H1 (cell line): Measurements from ENCODE around the gene POLE3. TPM values are rescaled to one million over a fixed set of nuclear protein-coding genes. Genes with fewer than 3 reads are reported as not detected.

Experiments
- CTCF ChIA-PET: fragments of 300-600 bp; sonication (Branson Sonifier 250); formaldehyde crosslinking; loops from one replicate; lab custom pipeline; 2021; ENCODE audit not compliant: partially characterized antibody; lab: Charles Lee
- POLR2A ChIA-PET: fragments of 300-600 bp; sonication (Branson Sonifier 250); formaldehyde crosslinking; loops from one replicate; lab custom pipeline; 2021; ENCODE audit warnings: inconsistent platforms; ENCODE audit not compliant: partially characterized antibody; lab: Charles Lee
- DNase-seq, 2 experiments: peaks; one replicate each; pipeline versions ENCODE4 v3.0.0 to v3.0.0-alpha.2; 2010 to 2022; ENCODE audit warnings: low spot score in 2 of 2, low read depth in 1 of 2, mixed read lengths in 1 of 2
- FAIRE-seq: peaks from 2 replicates; lab custom pipeline; 2011; peaks lifted over from hg19 to GRCh38; lab: Jason Lieb, UNC
- H2AFZ ChIP-seq: 2 replicates; pipeline ENCODE4 v1.8.1; 2012; ENCODE audit warnings: low read length, inconsistent platforms
- H2AK5ac ChIP-seq: 2 replicates; pipeline ENCODE4 v1.6.1; 2013; ENCODE audit warnings: low read depth, low read length
- H2BK120ac ChIP-seq: replicated peaks from 2 replicates; pipeline ENCODE3; 2013; ENCODE audit warnings: low read depth, low read length, inconsistent platforms
- H2BK12ac ChIP-seq: 2 replicates; pipeline ENCODE4 v1.6.1; 2013; ENCODE audit warnings: low read depth, low read length
- H2BK15ac ChIP-seq: 2 replicates; pipeline ENCODE4 v1.6.1; 2013; ENCODE audit warnings: low read length
- H2BK20ac ChIP-seq: 2 replicates; pipeline ENCODE4 v1.6.1; 2013; ENCODE audit warnings: low read length
- H2BK5ac ChIP-seq: 2 replicates; pipeline ENCODE4 v1.6.1; 2013; ENCODE audit warnings: low read depth, low read length
- H3K14ac ChIP-seq: 2 replicates; pipeline ENCODE4 v1.6.1; 2013; ENCODE audit warnings: inconsistent platforms; ENCODE audit not compliant: insufficient read length
- H3K18ac ChIP-seq: 2 replicates; pipeline ENCODE4 v1.6.1; 2013; ENCODE audit warnings: low read length; ENCODE audit errors: extremely low read depth
- H3K23ac ChIP-seq: 2 replicates; pipeline ENCODE4 v1.6.1; 2013; ENCODE audit warnings: inconsistent platforms; ENCODE audit not compliant: insufficient read length
- H3K23me2 ChIP-seq: 2 replicates; pipeline ENCODE4 v1.6.1; 2013; ENCODE audit warnings: low read depth, low read length
- H3K27ac ChIP-seq: 2 replicates; pipeline ENCODE4 v1.6.1; 2011; ENCODE audit warnings: low read depth, low read length, inconsistent platforms
- H3K27me3 ChIP-seq, 4 experiments: replicated peaks in 1 of 4; 1 replicate in 1 of 4; 2 replicates in 3 of 4; pipeline versions ENCODE4 v1.6.1 to v1.8.1; 2011 to 2013; ENCODE audit warnings: low read length in 3 of 4, mild to moderate bottlenecking in 3 of 4, inconsistent platforms in 2 of 4, mixed read lengths in 2 of 4, moderate library complexity in 1 of 4; ENCODE audit not compliant: control insufficient read depth in 3 of 4, insufficient read depth in 3 of 4; ENCODE audit errors: extremely low read depth in 1 of 4
- H3K36me3 ChIP-seq, 4 experiments: 2 replicates each; pipeline versions ENCODE4 v1.6.1 to v1.8.1; 2011 to 2013; ENCODE audit warnings: mild to moderate bottlenecking in 4 of 4, low read length in 3 of 4, moderate library complexity in 2 of 4, control low read depth in 1 of 4, inconsistent platforms in 1 of 4; ENCODE audit not compliant: insufficient read depth in 4 of 4, control insufficient read depth in 2 of 4
- H3K4ac ChIP-seq: replicated peaks from 2 replicates; pipeline ENCODE3; 2013; ENCODE audit warnings: low read length, low read depth, mixed read lengths, inconsistent platforms; ENCODE audit not compliant: insufficient read length
- H3K4me1 ChIP-seq, 4 experiments: replicated peaks in 1 of 4; 1 replicate in 1 of 4; 2 replicates in 3 of 4; pipeline versions ENCODE4 v1.6.1 to v1.8.1; 2011 to 2013; ENCODE audit warnings: low read length in 3 of 4, inconsistent platforms in 2 of 4, mixed read lengths in 1 of 4; ENCODE audit not compliant: insufficient read depth in 4 of 4, control insufficient read depth in 3 of 4
- H3K4me2 ChIP-seq, 2 experiments: 2 replicates each; pipeline versions ENCODE4 v1.6.1 to v1.8.1; 2011 to 2013; ENCODE audit warnings: low read depth in 2 of 2, low read length in 2 of 2, control low read depth in 1 of 2, inconsistent platforms in 1 of 2, mild to moderate bottlenecking in 1 of 2; ENCODE audit not compliant: insufficient read depth in 1 of 2
- H3K4me3 ChIP-seq, 4 experiments: fragments of 200-600, 300-600 bp in 1 of 4; sonication (generic), shearing (Covaris generic), sonication (Bioruptor Twin) in 1 of 4; 2 replicates each; pipeline versions ENCODE4 v1.5.1 to v1.8.1; 2011 to 2016; ENCODE audit warnings: low read length in 4 of 4, low read depth in 3 of 4, control low read depth in 2 of 4, inconsistent platforms in 2 of 4, mild to moderate bottlenecking in 2 of 4, mixed read lengths in 1 of 4, moderate library complexity in 1 of 4; ENCODE audit not compliant: insufficient read depth in 2 of 4; ENCODE audit errors: extremely low read depth in 1 of 4
- H3K56ac ChIP-seq: replicated peaks from 2 replicates; pipeline ENCODE3; 2013; ENCODE audit warnings: low read depth, mild to moderate bottlenecking, mixed read lengths, low read length, inconsistent platforms; ENCODE audit not compliant: insufficient read length
- H3K79me1 ChIP-seq: 2 replicates; pipeline ENCODE4 v1.6.1; 2013; ENCODE audit warnings: low read depth, low read length, control low read depth
- H3K79me2 ChIP-seq, 2 experiments: 2 replicates each; pipeline versions ENCODE4 v1.6.1 to v1.8.1; 2012 to 2013; ENCODE audit warnings: low read length in 2 of 2, mild to moderate bottlenecking in 2 of 2, inconsistent platforms in 1 of 2; ENCODE audit not compliant: insufficient read depth in 2 of 2, control insufficient read depth in 1 of 2
- H3K9ac ChIP-seq, 4 experiments: replicated peaks in 1 of 4; 1 replicate in 1 of 4; 2 replicates in 3 of 4; pipeline versions ENCODE4 v1.6.1 to v1.8.1; 2011 to 2013; ENCODE audit warnings: low read depth in 3 of 4, low read length in 3 of 4, control low read depth in 2 of 4, mild to moderate bottlenecking in 2 of 4, moderate library complexity in 2 of 4, inconsistent platforms in 1 of 4; ENCODE audit errors: extremely low read depth in 1 of 4
- H3K9me3 ChIP-seq, 2 experiments: 2 replicates each; pipeline versions ENCODE4 v1.6.1 to v1.8.1; 2012 to 2013; ENCODE audit warnings: mild to moderate bottlenecking in 2 of 2, moderate library complexity in 2 of 2, control low read depth in 1 of 2, inconsistent platforms in 1 of 2, low read depth in 1 of 2, low read length in 1 of 2, mixed read lengths in 1 of 2; ENCODE audit not compliant: insufficient read depth in 2 of 2
- H4K20me1 ChIP-seq, 2 experiments: replicated peaks in 1 of 2; 2 replicates each; pipeline versions ENCODE3 to v1.8.1; 2011 to 2013; ENCODE audit warnings: inconsistent platforms in 2 of 2, low read length in 2 of 2, mild to moderate bottlenecking in 1 of 2; ENCODE audit not compliant: insufficient read depth in 2 of 2, control insufficient read depth in 1 of 2
- H4K5ac ChIP-seq: 2 replicates; pipeline ENCODE4 v1.6.1; 2013; ENCODE audit warnings: low read length, low read depth, mixed read lengths, inconsistent platforms; ENCODE audit not compliant: insufficient read length
- H4K8ac ChIP-seq: 2 replicates; pipeline ENCODE4 v1.8.0; 2013; ENCODE audit warnings: mild to moderate bottlenecking, moderate library complexity, low read length, inconsistent platforms; ENCODE audit not compliant: insufficient read depth; ENCODE audit errors: extremely low read depth
- H4K91ac ChIP-seq: replicated peaks from 2 replicates; pipeline ENCODE3; 2013; ENCODE audit warnings: low read length, mixed read lengths, inconsistent platforms; ENCODE audit not compliant: insufficient read length
- BRCA1 ChIP-seq: IDR thresholded peaks from 2 replicates; pipeline ENCODE4 v1.6.1; 2012; ENCODE audit warnings: low read depth, low read length, improper control_type of control experiment
- CBX5 ChIP-seq: fragments of 300-800, 300-1000 bp; sonication (generic); IDR thresholded peaks from 2 replicates; pipeline ENCODE4 v1.7.1; 2016; ENCODE audit warnings: antibody characterized with exemption, low read length, low read depth
- CEBPB ChIP-seq: IDR thresholded peaks from 2 replicates; pipeline ENCODE4 v1.6.1; 2012; ENCODE audit warnings: low read depth, low read length
- CREB1 ChIP-seq: IDR thresholded peaks from 2 replicates; pipeline ENCODE4 v1.6.1; 2012; ENCODE audit warnings: inconsistent platforms
- HDAC6 ChIP-seq: IDR thresholded peaks from one replicate; pipeline ENCODE4 v1.7.1; 2012; ENCODE audit warnings: low read depth, mild to moderate bottlenecking, inconsistent platforms, low read length, moderate library complexity
- RAD21 ChIP-seq, 2 experiments: IDR thresholded peaks in 1 of 2; conservative IDR thresholded peaks in 1 of 2; 2 replicates each; pipeline ENCODE4 v1.6.1; 2011; ENCODE audit warnings: low read depth in 2 of 2, low read length in 2 of 2, improper control_type of control experiment in 1 of 2, inconsistent platforms in 1 of 2, mild to moderate bottlenecking in 1 of 2, moderate library complexity in 1 of 2
- RFX5 ChIP-seq: IDR thresholded peaks from 2 replicates; pipeline ENCODE4 v1.6.1; 2011; ENCODE audit warnings: low read depth, low read length, improper control_type of control experiment, borderline replicate concordance
- SRF ChIP-seq: IDR thresholded peaks from 2 replicates; pipeline ENCODE4 v1.6.1; 2011; ENCODE audit warnings: mild to moderate bottlenecking, low read depth, low read length, moderate library complexity
- TAF7 ChIP-seq: optimal IDR thresholded peaks from 2 replicates; pipeline ENCODE3; 2011; ENCODE audit warnings: low read depth, mild to moderate bottlenecking, inconsistent platforms, low read length, moderate library complexity, borderline replicate concordance
- WGBS, 2 experiments: shearing (Covaris generic) in 1 of 2; methylation state at CpG; one replicate each; pipeline versions ENCODE4 v1.1.6 to v1.1.7; 2013 to 2015; ENCODE audit warnings: low lambda C conversion rate in 2 of 2, mixed read lengths in 2 of 2, inconsistent platforms in 1 of 2, low coverage in 1 of 2, missing lambda C conversion rate in 1 of 2; ENCODE audit not compliant: insufficient replicate concordance in 2 of 2, insufficient coverage in 1 of 2, insufficient read length in 1 of 2; ENCODE audit errors: extremely low coverage in 1 of 2, missing lambda C conversion rate in 1 of 2; 5-methylcytosine and 5-hydroxymethylcytosine counted together
- polyA plus RNA-seq, 7 experiments: library from polyadenylated mRNA; depleted of rRNA in 3 of 7; stranded (reverse) in 5 of 7; unstranded in 2 of 7; fragments of >200 nt in 5 of 7; fragments of 200-250 nt in 2 of 7; gene quantifications; 1 replicate in 5 of 7; 2 replicates in 1 of 7; 4 replicates in 1 of 7; pipeline versions ENCODE4 v1.2.1 to v1.2.3, GENCODE V29; 2011 to 2013; ENCODE audit warnings: missing spikeins in 2 of 7, mixed read lengths in 2 of 7
- total RNA-seq: library from RNA; stranded (reverse); fragmentation: NEBNext Ultra II Directional; extraction: Animal tissue kit (Norgen Biotek cat#: 25700); gene quantifications from 2 replicates; pipeline ENCODE4 v1.2.1, GENCODE V29; 2021
- TF ChIP-seq, protein P1 (sequence below), 3 experiments: IDR thresholded peaks; 1 replicate in 2 of 3; 2 replicates in 1 of 3; pipeline versions ENCODE4 v1.5.1 to v1.6.1; 2011; ENCODE audit warnings: low read length in 3 of 3, mild to moderate bottlenecking in 3 of 3, inconsistent platforms in 2 of 3, low read depth in 1 of 3, moderate library complexity in 1 of 3; ENCODE audit not compliant: insufficient read depth in 1 of 3; ENCODE audit errors: control extremely low read depth in 1 of 3

The POLE3 gene
- total and polyA plus RNA-seq, 2 of the 8 experiments (the other 6 are each of a cell fraction or from before 2014, with no cell fraction given), result 52.7 to 77.3 TPM

DNA sequence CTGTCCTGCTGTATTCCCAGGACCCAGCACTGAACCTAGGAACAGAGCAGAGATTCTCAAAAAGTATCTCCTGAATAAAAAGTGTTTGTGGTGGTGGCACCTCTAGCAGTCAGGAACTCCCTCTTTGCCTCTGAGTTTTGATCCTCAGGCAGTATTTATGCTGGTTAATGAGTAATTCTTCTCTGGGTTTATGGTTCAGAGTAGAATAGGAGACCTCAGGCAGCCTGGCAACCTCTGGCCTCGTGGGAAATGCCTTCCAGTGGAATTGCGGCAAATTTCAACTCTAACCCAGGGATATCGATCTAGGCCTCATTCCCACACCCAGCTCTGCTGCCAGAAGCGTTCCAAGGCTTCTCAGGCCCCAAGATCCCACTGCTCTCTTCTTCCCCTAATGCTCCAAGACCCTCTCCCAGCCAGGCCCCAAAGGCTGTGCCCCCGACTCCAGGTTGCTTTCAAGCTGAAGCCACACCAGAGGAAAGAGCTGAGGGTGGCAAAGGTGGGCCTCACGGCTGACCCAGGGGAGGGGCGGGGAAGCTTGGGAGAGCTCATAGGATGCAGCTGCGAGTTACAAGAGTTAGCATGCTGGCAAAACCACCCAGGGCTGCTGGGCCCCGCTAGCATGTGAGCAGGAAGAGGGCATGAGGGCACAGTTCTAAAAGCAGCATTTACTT lies 22.8 kb downstream of the POLE3 start:
- H3K36me3 ChIP-seq, result peaks cover 0 to 12% (median 5%) of the 10 kb centered on the region in 4 experiments; a peak in 5 of 8 replicates
- no peak overlapping the region for H3K56ac ChIP-seq
- H4K8ac ChIP-seq, result no peak overlapping the region
- H3K23me2 ChIP-seq, result no peaks in the 10 kb centered on the region
- no peak overlapping the region for H2BK15ac ChIP-seq
- no peaks in the 10 kb centered on the region for H3K79me1 ChIP-seq
- CTCF ChIA-PET, result interaction anchor here (0.7 to 1.5 kb wide), 6 partner anchors 10 to 268 kb away, joined by 3 to 4 read pairs (median 4); no protein-coding TSS in a partner anchor
- 71% methylated on average over 7 of the region's 9 CpGs; no CpG with 5 or more reads in 1 of the 2 experiments for WGBS, 2 experiments
- H2BK12ac ChIP-seq, result no peak overlapping the region
- H3K9ac ChIP-seq, result no peak overlapping the region
- H2BK120ac ChIP-seq, result no peak overlapping the region
- no peak for FAIRE-seq
- no peak overlapping the region for H4K5ac ChIP-seq
- H3K9me3 ChIP-seq, result no peaks in the 10 kb centered on the region
- TF ChIP-seq SRF (no peak), CBX5 (no peak), CEBPB (no peak), BRCA1 (no peak), CREB1 (no peak), RAD21 (IDR thresholded peaks at IDR 0.05 in 1 of 2, conservative IDR thresholded peaks at IDR 0.05 in 1 of 2; ENCODE audit: low read depth in 2 of 2, low read length in 2 of 2) (no peak), TAF7 (no peak), RFX5 (no peak), HDAC6 (no peak)
- TF ChIP-seq, protein P1, sequence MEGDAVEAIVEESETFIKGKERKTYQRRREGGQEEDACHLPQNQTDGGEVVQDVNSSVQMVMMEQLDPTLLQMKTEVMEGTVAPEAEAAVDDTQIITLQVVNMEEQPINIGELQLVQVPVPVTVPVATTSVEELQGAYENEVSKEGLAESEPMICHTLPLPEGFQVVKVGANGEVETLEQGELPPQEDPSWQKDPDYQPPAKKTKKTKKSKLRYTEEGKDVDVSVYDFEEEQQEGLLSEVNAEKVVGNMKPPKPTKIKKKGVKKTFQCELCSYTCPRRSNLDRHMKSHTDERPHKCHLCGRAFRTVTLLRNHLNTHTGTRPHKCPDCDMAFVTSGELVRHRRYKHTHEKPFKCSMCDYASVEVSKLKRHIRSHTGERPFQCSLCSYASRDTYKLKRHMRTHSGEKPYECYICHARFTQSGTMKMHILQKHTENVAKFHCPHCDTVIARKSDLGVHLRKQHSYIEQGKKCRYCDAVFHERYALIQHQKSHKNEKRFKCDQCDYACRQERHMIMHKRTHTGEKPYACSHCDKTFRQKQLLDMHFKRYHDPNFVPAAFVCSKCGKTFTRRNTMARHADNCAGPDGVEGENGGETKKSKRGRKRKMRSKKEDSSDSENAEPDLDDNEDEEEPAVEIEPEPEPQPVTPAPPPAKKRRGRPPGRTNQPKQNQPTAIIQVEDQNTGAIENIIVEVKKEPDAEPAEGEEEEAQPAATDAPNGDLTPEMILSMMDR (IDR thresholded peaks at IDR 0.05; ENCODE audit: control extremely low read depth in 1 of 3, insufficient read depth in 1 of 3, low read depth in 1 of 3, low read length in 3 of 3), result no peak
- no peak for DNase-seq
- H4K20me1 ChIP-seq, result peaks cover 0 to 2% of the 10 kb centered on the region in 2 experiments
- no peak overlapping the region for H3K4ac ChIP-seq
- no peaks in the 10 kb centered on the region for H3K4me1 ChIP-seq
- H2BK20ac ChIP-seq, result no peak overlapping the region
- no peak overlapping the region for H3K14ac ChIP-seq
- H3K23ac ChIP-seq, result no peak overlapping the region
- H3K27me3 ChIP-seq, result no peaks in the 10 kb centered on the region
- H2AK5ac ChIP-seq, result no peak overlapping the region
- H2AFZ ChIP-seq, result no peak overlapping the region
- H3K27ac ChIP-seq, result no peak overlapping the region
- H2BK5ac ChIP-seq, result no peak overlapping the region
- H3K18ac ChIP-seq, result no peak overlapping the region
- H3K4me3 ChIP-seq, result no peak overlapping the region
- H3K4me2 ChIP-seq, result no peak overlapping the region
- no peak overlapping the region for H4K91ac ChIP-seq
- POLR2A ChIA-PET, result interaction anchor here (1.5 to 2.1 kb wide), 2 partner anchors 9 to 17 kb away, joined by 3 to 4 read pairs; no protein-coding TSS in a partner anchor
- no peaks in the 10 kb centered on the region for H3K79me2 ChIP-seq
